AG04450 (cell line): ENCODE data around the gene TNFRSF1B. TPM values are rescaled to one million over a fixed set of nuclear protein-coding genes. Genes with fewer than 3 reads are reported as not detected.

Experiments used
- CTCF ChIA-PET: fragments of 300-600, 350-600 bp; formaldehyde crosslinking; extraction: SDS; loops from one replicate; lab custom pipeline; 2022; ENCODE audit warnings: antibody characterized with exemption, inconsistent platforms; lab: Charles Lee
- POLR2A ChIA-PET: fragments of 350-600 bp; formaldehyde crosslinking; extraction: SDS; loops from one replicate; lab custom pipeline; 2021; ENCODE audit warnings: antibody characterized with exemption, inconsistent platforms; lab: Yijun Ruan, JAX
- DNase-seq: peaks from one replicate; pipeline ENCODE4 v3.0.0-alpha.2; 2011; ENCODE audit warnings: low read depth, low spot score
- H3K27ac ChIP-seq: one replicate; pipeline ENCODE4 v1.5.1; 2012; ENCODE audit warnings: low read depth, low read length, control low read depth
- H3K27me3 ChIP-seq: one replicate; pipeline ENCODE4 v1.6.0; 2012; ENCODE audit warnings: low read length; ENCODE audit not compliant: control insufficient read depth, insufficient read depth
- H3K4me3 ChIP-seq: 2 replicates; pipeline ENCODE4 v1.5.1; 2011; ENCODE audit warnings: mild to moderate bottlenecking, low read depth, low read length, control low read depth
- H3K9me3 ChIP-seq: 2 replicates; pipeline ENCODE4 v1.5.1; 2012; ENCODE audit warnings: low read length; ENCODE audit not compliant: control insufficient read depth, insufficient read depth
- CTCF ChIP-seq: IDR thresholded peaks from 2 replicates; pipeline ENCODE4 v1.5.1; 2011; ENCODE audit warnings: low read depth, low read length, control low read depth, inconsistent platforms
- polyA plus RNA-seq: library from polyadenylated mRNA; depleted of rRNA; stranded (reverse); fragments of >200 nt; gene quantifications from 2 replicates; pipeline ENCODE4 v1.2.3, GENCODE V29; 2011

The TNFRSF1B gene
- polyA plus RNA-seq, 1 experiment: 5.9 TPM

GRCh38 chr1:12201352-12202189 lies 34.8 kb downstream of the TNFRSF1B start:
- DNase-seq: no peak
- POLR2A ChIA-PET: interaction anchor here (1.2 kb wide), 1 partner anchor 77 kb away, joined by 3 read pairs; no protein-coding TSS in a partner anchor
- CTCF ChIA-PET: interaction anchor here (1.3 to 3.1 kb wide), 2 partner anchors 8 to 77 kb away, joined by 3 to 20 read pairs; no protein-coding TSS in a partner anchor
- H3K9me3 ChIP-seq: no peaks in the 10 kb centered on the region
- H3K27me3 ChIP-seq: no peaks in the 10 kb centered on the region
- no peak overlapping the region for H3K27ac ChIP-seq
- no peak for TF ChIP-seq CTCF
- H3K4me3 ChIP-seq: no peak overlapping the region

GRCh38 chr1:12202190-12202497 lies 35.4 kb downstream of the TNFRSF1B start:
- H3K9me3 ChIP-seq: no peaks in the 10 kb centered on the region
- H3K27me3 ChIP-seq: no peaks in the 10 kb centered on the region
- H3K4me3 ChIP-seq: no peak overlapping the region
- DNase-seq: no peak
- TF ChIP-seq CTCF: no peak
- ChIA-PET POLR2A (interaction anchor here (0.6 to 1.2 kb wide), 2 partner anchors 77 to 396 kb away, joined by 3 read pairs; no protein-coding TSS in a partner anchor), CTCF (interaction anchor here (3.1 kb wide), 1 partner anchor 77 kb away, joined by 20 read pairs; no protein-coding TSS in a partner anchor)
- no peak overlapping the region for H3K27ac ChIP-seq

GRCh38 chr1:12202577-12202976 lies 35.8 kb downstream of the TNFRSF1B start:
- H3K9me3 ChIP-seq: no peaks in the 10 kb centered on the region
- DNase-seq: no peak
- CTCF ChIA-PET: interaction anchor here (3.1 kb wide), 1 partner anchor 78 kb away, joined by 20 read pairs; no protein-coding TSS in a partner anchor
- no peak overlapping the region for H3K27ac ChIP-seq
- POLR2A ChIA-PET: interaction anchor here (0.6 to 1.2 kb wide), 2 partner anchors 78 to 396 kb away, joined by 3 read pairs; no protein-coding TSS in a partner anchor
- no peaks in the 10 kb centered on the region for H3K27me3 ChIP-seq
- no peak for TF ChIP-seq CTCF
- no peak overlapping the region for H3K4me3 ChIP-seq

DNA sequence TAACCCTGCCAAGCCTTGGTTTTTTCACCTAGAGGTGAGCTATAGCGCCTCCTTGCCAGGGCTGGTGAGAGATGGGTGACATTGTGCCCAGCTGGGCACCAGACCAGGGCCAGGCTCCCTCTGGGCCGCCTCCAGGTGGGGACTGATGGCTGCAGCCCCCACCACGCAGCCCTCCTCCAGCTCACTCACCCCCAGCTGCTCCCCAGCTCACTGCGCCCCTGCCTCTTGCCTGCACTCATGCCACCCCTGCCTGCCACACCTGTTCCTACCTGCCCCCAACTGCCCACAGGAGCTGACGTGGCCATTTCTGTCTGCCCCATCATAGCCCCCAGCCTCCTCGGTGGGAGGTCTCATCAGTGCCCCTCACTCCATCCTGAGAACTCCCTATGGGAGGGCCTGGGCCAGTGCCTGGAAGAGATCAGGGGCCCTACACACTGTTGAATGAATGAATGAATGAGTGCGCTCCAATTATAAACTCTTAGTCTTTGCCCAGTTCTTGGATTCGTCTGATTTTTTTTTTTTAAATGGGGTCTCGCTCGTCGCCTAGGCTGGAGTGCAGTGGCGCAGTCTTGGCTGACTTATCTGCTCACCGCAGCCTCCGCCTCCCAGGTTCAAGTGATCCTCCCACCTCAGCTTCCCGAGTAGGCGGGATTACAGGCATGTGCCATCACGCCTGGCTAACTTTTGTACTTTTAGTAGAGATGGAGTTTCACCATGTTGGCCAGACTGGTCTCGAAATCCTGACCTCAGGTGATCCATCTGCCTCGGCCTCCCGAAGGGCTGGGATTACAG lies 36.6 kb downstream of the TNFRSF1B start:
- H3K9me3 ChIP-seq: no peaks in the 10 kb centered on the region
- no peaks in the 10 kb centered on the region for H3K27me3 ChIP-seq
- POLR2A ChIA-PET: interaction anchor here (1.2 kb wide), 1 partner anchor 79 kb away, joined by 3 read pairs; no protein-coding TSS in a partner anchor
- no peak for DNase-seq
- H3K4me3 ChIP-seq: no peak overlapping the region
- no peak overlapping the region for H3K27ac ChIP-seq
- TF ChIP-seq CTCF: no peak
- CTCF ChIA-PET: interaction anchor here (3.1 kb wide), 1 partner anchor 79 kb away, joined by 20 read pairs; no protein-coding TSS in a partner anchor
